Stimulated activated memory B cell treated with anti-CD40 and anti-IgM and Interleukin-4, amounts not matched to agents 10 μg/mL and 1 μg/mL and 100 μg/mL, for 72 hours (primary cell): ENCODE measurements around the gene RC3H1.
A peak's percentile ranks its signal among the peaks of the same experiment; 100 is the strongest.
"Not testable (repeated sequence)": the region's sequence is repeated elsewhere in the genome, so short reads cannot be mapped to it uniquely, and the experiment has no call there.

ENCODE experiments used
- ATAC-seq: fragments of 150-1000 bp; cut with Tn5 transposase; 2 replicates; pipeline ENCODE4 v1.10.0; 2021
- H3K27ac Mint-ChIP-seq: one replicate; pipeline ENCODE4 v1.8.0; 2022; ENCODE audit warnings: mild to moderate bottlenecking, mixed read lengths
- H3K27me3 Mint-ChIP-seq: one replicate; pipeline ENCODE4 v1.8.0; 2022; ENCODE audit warnings: mixed read lengths
- H3K36me3 Mint-ChIP-seq: one replicate; pipeline ENCODE4 v1.8.0; 2022; ENCODE audit warnings: mixed read lengths
- H3K4me1 Mint-ChIP-seq: one replicate; pipeline ENCODE4 v1.8.0; 2022; ENCODE audit warnings: mixed read lengths
- H3K4me3 Mint-ChIP-seq: one replicate; pipeline ENCODE4 v1.8.0; 2022; ENCODE audit warnings: mild to moderate bottlenecking, moderate library complexity, mixed read lengths
- H3K9me3 Mint-ChIP-seq: one replicate; pipeline ENCODE4 v1.8.0; 2022; ENCODE audit warnings: mixed read lengths

RC3H1 gene

GRCh38 chr1:174022080-174022975 lies at the start of gene RC3H1:
Gene RC3H1, minus strand, starts transcription at chr1:174022357. Its CDS starts 29,372 bp downstream, at chr1:173992985.
- peak; percentile 96 for ATAC-seq
- Mint-ChIP-seq H3K9me3 (no peaks in the 10 kb centered on the region), H3K4me1 (peaks cover 27% of the 10 kb centered on the region), H3K27ac (peak within 1 kb of the TSS; percentile 94), H3K27me3 (no peaks in the 10 kb centered on the region), H3K36me3 (peaks cover 6% of the 10 kb centered on the region), H3K4me3 (peak within 1 kb of the TSS; percentile 95)

- H3K27ac Mint-ChIP-seq = no peak overlapping the region
- H3K36me3 Mint-ChIP-seq = no peaks in the 10 kb centered on the region
- H3K9me3 Mint-ChIP-seq = no peaks in the 10 kb centered on the region
- ATAC-seq = no peak
- peaks cover 14% of the 10 kb centered on the region for H3K27me3 Mint-ChIP-seq
- H3K4me3 Mint-ChIP-seq = no peak overlapping the region
- no peaks in the 10 kb centered on the region for H3K4me1 Mint-ChIP-seq
These were observed 48.5 kb upstream of the RC3H1 start for GRCh38 chr1:174070614-174071013.

GRCh38 chr1:174068000-174068399 lies 45.8 kb upstream of the RC3H1 start:
- H3K4me1 Mint-ChIP-seq = no peaks in the 10 kb centered on the region
- peaks cover 27% of the 10 kb centered on the region for H3K27me3 Mint-ChIP-seq
- no peaks in the 10 kb centered on the region for H3K9me3 Mint-ChIP-seq
- no peak overlapping the region for H3K4me3 Mint-ChIP-seq
- H3K36me3 Mint-ChIP-seq = no peaks in the 10 kb centered on the region
- ATAC-seq = no peak
- H3K27ac Mint-ChIP-seq = no peak overlapping the region

- Mint-ChIP-seq H3K4me1 (peaks cover 9% of the 10 kb centered on the region), H3K4me3 (no peak overlapping the region), H3K9me3 (no peaks in the 10 kb centered on the region), H3K27ac (no peak overlapping the region), H3K36me3 (no peaks in the 10 kb centered on the region), H3K27me3 (peaks cover 10% of the 10 kb centered on the region)
- ATAC-seq = no peak
These were observed 37.9 kb upstream of the RC3H1 start for GRCh38 chr1:174060090-174060489.

GRCh38 chr1:174058624-174059023 lies 36.5 kb upstream of the RC3H1 start:
- Mint-ChIP-seq H3K27ac (no peak overlapping the region), H3K4me1 (peaks cover 9% of the 10 kb centered on the region), H3K27me3 (peaks cover 3% of the 10 kb centered on the region), H3K4me3 (no peak overlapping the region), H3K9me3 (no peaks in the 10 kb centered on the region), H3K36me3 (no peaks in the 10 kb centered on the region)
- ATAC-seq = no peak

GRCh38 chr1:174056609-174057008 lies 34.5 kb upstream of the RC3H1 start:
- not testable (repeated sequence) for H3K27me3 Mint-ChIP-seq, H3K4me1 Mint-ChIP-seq, H3K27ac Mint-ChIP-seq, ATAC-seq, H3K9me3 Mint-ChIP-seq, H3K36me3 Mint-ChIP-seq, H3K4me3 Mint-ChIP-seq

GRCh38 chr1:174055797-174056196 lies 33.6 kb upstream of the RC3H1 start:
- H3K4me1 Mint-ChIP-seq, ATAC-seq, H3K4me3 Mint-ChIP-seq, H3K27ac Mint-ChIP-seq, H3K9me3 Mint-ChIP-seq, H3K36me3 Mint-ChIP-seq, H3K27me3 Mint-ChIP-seq: not testable (repeated sequence)

GRCh38 chr1:174053826-174054225 lies 31.7 kb upstream of the RC3H1 start:
- H3K4me3 Mint-ChIP-seq = no peak overlapping the region
- H3K4me1 Mint-ChIP-seq = no peaks in the 10 kb centered on the region
- ATAC-seq = no peak
- H3K27me3 Mint-ChIP-seq = no peaks in the 10 kb centered on the region
- H3K27ac Mint-ChIP-seq = no peak overlapping the region
- H3K36me3 Mint-ChIP-seq = no peaks in the 10 kb centered on the region
- H3K9me3 Mint-ChIP-seq = no peaks in the 10 kb centered on the region

GRCh38 chr1:174052621-174053020 lies 30.5 kb upstream of the RC3H1 start:
- Mint-ChIP-seq H3K27me3 (no peaks in the 10 kb centered on the region), H3K27ac (no peak overlapping the region), H3K4me3 (no peak overlapping the region), H3K9me3 (no peaks in the 10 kb centered on the region), H3K4me1 (no peaks in the 10 kb centered on the region), H3K36me3 (no peaks in the 10 kb centered on the region)
- ATAC-seq = no peak

- Mint-ChIP-seq H3K36me3 (no peaks in the 10 kb centered on the region), H3K4me1 (no peaks in the 10 kb centered on the region), H3K27ac (no peak overlapping the region), H3K27me3 (no peaks in the 10 kb centered on the region), H3K4me3 (no peak overlapping the region), H3K9me3 (no peaks in the 10 kb centered on the region)
- no peak for ATAC-seq
These were observed 29.8 kb upstream of the RC3H1 start for GRCh38 chr1:174051956-174052355.

- ATAC-seq = no peak
- H3K4me3 Mint-ChIP-seq = no peak overlapping the region
- H3K27ac Mint-ChIP-seq = no peak overlapping the region
- H3K27me3 Mint-ChIP-seq = no peaks in the 10 kb centered on the region
- no peaks in the 10 kb centered on the region for H3K4me1 Mint-ChIP-seq
- H3K9me3 Mint-ChIP-seq = no peaks in the 10 kb centered on the region
- H3K36me3 Mint-ChIP-seq = no peaks in the 10 kb centered on the region
These were observed 27.4 kb upstream of the RC3H1 start for GRCh38 chr1:174049514-174049913.

- Mint-ChIP-seq H3K4me1 (no peaks in the 10 kb centered on the region), H3K9me3 (no peaks in the 10 kb centered on the region), H3K36me3 (no peaks in the 10 kb centered on the region), H3K27me3 (no peaks in the 10 kb centered on the region), H3K4me3 (no peak overlapping the region), H3K27ac (no peak overlapping the region)
- no peak for ATAC-seq
These were observed 22.5 kb upstream of the RC3H1 start for GRCh38 chr1:174044418-174045222.

- not testable (repeated sequence) for ATAC-seq, H3K9me3 Mint-ChIP-seq, H3K36me3 Mint-ChIP-seq, H3K4me3 Mint-ChIP-seq, H3K4me1 Mint-ChIP-seq, H3K27me3 Mint-ChIP-seq, H3K27ac Mint-ChIP-seq
These were observed 20.4 kb upstream of the RC3H1 start for GRCh38 chr1:174042509-174042908.

- ATAC-seq = no peak
- Mint-ChIP-seq H3K4me1 (no peaks in the 10 kb centered on the region), H3K27ac (no peak overlapping the region), H3K9me3 (no peaks in the 10 kb centered on the region), H3K27me3 (no peaks in the 10 kb centered on the region), H3K36me3 (no peaks in the 10 kb centered on the region), H3K4me3 (no peak overlapping the region)
These were observed 19.2 kb upstream of the RC3H1 start for GRCh38 chr1:174041369-174041768.

- Mint-ChIP-seq H3K4me1 (no peaks in the 10 kb centered on the region), H3K4me3 (no peak overlapping the region), H3K36me3 (no peaks in the 10 kb centered on the region), H3K27me3 (no peaks in the 10 kb centered on the region), H3K27ac (no peak overlapping the region), H3K9me3 (no peaks in the 10 kb centered on the region)
- no peak for ATAC-seq
These were observed 18.2 kb upstream of the RC3H1 start for GRCh38 chr1:174040387-174040786.

- ATAC-seq = no peak
- Mint-ChIP-seq H3K27me3 (no peaks in the 10 kb centered on the region), H3K36me3 (no peaks in the 10 kb centered on the region), H3K4me1 (no peaks in the 10 kb centered on the region), H3K9me3 (no peaks in the 10 kb centered on the region), H3K27ac (no peak overlapping the region), H3K4me3 (no peak overlapping the region)
These were observed 16.9 kb upstream of the RC3H1 start for GRCh38 chr1:174039027-174039426.
